ENCODE results near the gene PLEKHG4B.
"Not testable (repeated sequence)": the region's sequence is repeated elsewhere in the genome, so short reads cannot be mapped to it uniquely, and the experiment has no call there.

PLEKHG4B gene

DNA sequence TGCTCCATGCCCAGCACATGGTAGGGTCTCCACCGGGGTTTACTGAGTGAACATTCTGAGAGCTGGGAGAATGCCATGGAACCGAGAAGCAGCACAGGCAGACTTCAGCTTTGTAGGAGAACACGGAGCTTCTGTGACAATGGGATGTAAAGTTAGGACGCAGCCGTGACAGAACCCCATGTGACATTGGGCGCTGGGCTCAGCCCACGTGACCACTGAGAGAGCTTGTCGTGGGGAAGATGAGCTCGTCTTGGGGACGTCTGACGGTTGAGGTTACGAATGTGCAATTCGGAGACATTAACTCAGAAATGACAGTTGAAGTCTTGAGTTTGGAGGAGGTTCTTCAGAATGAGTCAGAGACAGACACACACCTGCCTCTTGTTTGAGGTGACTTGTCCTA lies 139.7 kb downstream of the PLEKHG4B start:
- no peak for DNase-seq (ENCODE audit: low read depth)

DNA sequence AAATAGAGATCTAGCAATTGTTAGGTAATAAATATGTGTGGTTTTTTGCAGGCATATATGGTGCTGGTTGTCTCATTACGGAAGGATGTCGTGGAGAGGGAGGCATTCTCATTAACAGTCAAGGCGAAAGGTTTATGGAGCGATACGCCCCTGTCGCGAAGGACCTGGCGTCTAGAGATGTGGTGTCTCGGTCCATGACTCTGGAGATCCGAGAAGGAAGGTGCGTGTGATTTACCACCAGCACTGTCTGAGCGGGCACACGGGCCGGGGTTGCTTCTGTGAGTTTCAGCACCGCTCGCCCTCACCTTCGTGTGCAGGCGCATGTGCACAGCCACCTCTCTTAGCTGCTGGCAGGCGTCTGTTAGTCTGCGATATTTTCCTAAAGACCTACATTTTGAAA lies 141.5 kb downstream of the PLEKHG4B start:
- DNase-seq (ENCODE audit: low read depth), result not testable (repeated sequence)

DNA sequence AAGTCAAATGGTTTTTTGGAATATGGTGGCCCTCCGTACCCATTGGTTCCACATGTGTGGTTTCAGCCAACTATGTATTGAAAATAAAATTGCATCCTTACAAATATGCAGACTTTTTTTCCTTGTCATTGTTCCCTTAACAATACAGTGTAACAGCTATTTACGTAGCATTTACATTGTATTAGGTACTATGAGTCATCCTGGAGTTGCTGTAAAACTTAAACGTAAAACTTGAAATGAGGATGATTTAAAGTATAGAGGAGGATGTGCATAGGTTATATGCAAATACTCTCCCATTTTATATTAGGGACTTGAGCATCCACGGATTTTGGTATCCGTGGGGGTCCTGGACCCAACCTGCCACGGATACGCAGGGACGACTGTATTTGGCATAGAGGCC lies 142.5 kb downstream of the PLEKHG4B start:
- no peak for DNase-seq (ENCODE audit: low read depth)

DNA sequence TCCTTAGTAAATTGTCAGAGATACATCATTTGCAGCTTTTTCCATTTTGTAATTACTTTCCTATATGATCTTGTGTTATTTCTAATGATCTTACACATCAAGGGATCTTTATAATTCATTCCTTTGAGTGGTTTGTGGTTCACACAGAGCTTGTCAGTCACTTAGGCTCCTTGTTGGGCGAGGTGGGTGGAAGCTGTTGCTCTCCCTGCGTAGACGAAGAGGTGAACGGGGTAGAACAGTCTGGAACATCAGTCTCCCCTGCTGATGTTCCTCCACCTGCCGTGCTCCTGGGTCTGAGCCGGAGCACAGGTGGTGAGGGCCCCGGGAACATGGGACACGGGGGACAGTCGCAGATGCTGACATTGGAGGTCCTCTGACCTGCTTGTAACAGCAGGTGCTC lies 143.6 kb downstream of the PLEKHG4B start:
- DNase-seq (ENCODE audit: low read depth), result not testable (repeated sequence)

DNA sequence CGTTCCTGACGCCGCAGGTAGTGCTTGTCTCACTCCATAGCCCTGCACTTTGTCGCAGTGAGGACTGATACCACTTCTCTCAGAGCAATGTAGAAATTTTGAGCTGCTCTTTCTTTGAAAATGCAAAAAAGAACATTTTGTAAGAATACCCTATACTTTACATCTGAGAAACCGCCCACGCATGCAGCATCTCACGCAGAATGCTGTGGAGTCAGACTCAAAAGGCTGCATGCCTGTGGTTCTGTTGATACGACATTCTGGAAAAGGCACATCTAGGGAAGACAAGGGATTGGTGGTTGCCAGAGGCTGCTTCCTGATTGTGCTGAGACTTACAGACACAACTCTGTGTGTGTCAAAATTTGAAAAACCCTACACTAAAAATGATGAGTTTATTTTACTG lies 146.0 kb downstream of the PLEKHG4B start:
- not testable (repeated sequence) for DNase-seq (ENCODE audit: low read depth)

Data from stimulated activated CD8-positive, alpha-beta memory T cell treated with anti-CD3 and anti-CD28 coated beads, Interleukin-15, amount 100 ng/mL, for 1 hour (primary cell).